GM18526 (cell line): ENCODE results near the gene GINS1.

Experiments used
- POLR2A ChIP-seq: IDR thresholded peaks from 3 replicates; pipeline ENCODE4 v1.6.1; 2011; ENCODE audit not compliant: insufficient read length; ENCODE audit errors: extremely low read depth

GINS1 gene

GRCh38 chr20:25378884-25379733, 28.4 kb upstream of the GINS1 start:
- no peak for TF ChIP-seq POLR2A

DNA sequence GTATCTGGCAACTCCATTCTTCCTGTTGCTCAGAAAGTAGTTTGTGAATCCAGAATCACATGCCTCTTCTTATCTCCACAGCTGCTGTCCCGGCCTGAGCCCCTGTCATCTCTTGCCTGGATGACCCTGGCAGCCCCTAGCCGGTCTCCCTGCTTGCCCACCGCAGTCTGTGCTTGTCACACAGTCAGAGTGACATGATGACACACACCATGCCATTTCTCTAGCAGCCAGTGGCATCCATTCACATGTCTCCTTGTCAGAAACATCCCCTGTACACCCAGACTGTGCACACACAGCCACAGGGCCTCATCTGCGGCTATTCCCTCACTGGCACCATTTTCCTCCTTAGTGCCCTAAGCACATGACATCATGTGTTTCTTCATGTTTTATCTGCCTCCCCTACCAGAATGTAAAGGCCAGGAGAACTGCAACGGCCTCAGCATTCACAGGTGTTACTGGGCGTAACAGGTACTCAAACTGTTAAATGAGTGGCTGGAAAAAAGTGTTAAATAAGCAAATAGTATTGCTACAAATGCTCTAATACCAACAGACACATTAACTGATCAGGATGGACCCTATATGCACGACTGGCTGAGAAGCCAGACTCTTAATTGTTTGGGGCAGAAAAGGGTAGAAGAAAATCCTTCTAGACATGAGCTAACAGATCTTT, 26.4 kb upstream of the GINS1 start:
- no peak for TF ChIP-seq POLR2A

GRCh38 chr20:25382704-25383370, 24.6 kb upstream of the GINS1 start:
- no peak for TF ChIP-seq POLR2A

GRCh38 chr20:25389401-25389857, 18.0 kb upstream of the GINS1 start:
- no peak for TF ChIP-seq POLR2A

GRCh38 chr20:25389858-25390537, 17.5 kb upstream of the GINS1 start:
- no peak for TF ChIP-seq POLR2A

GRCh38 chr20:25390538-25391528, 16.6 kb upstream of the GINS1 start, which contains the start of gene ABHD12:
Gene ABHD12, minus strand, starts transcription at chr20:25390835. Its CDS starts 132 bp downstream, at chr20:25390703.
- TF ChIP-seq POLR2A, result peak; percentile 91

GRCh38 chr20:25394276-25394675, 13.2 kb upstream of the GINS1 start:
- TF ChIP-seq POLR2A, result no peak

- no peak for TF ChIP-seq POLR2A
These were observed 12.5 kb upstream of the GINS1 start for GRCh38 chr20:25394996-25395395.

DNA sequence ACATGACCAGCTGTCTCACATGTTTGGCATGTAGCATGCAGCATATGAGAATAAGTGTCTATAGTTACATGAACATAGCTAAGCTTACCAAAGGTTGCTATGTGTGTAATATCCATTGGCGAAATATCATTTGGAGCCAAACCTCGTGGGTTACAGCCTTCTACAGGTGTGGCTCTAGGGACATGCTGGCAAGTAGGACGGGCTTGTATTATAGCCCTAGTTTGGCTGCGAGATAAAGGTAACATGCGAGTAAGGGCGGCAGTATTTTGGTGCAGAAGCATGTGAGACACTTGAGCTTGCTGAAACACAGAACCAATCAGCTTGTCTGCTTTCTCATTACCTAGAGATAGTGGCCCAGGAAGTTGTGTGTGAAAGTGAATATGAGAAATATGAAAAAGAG, 10.4 kb upstream of the GINS1 start:
- TF ChIP-seq POLR2A, result no peak

GRCh38 chr20:25397821-25398220, 9.7 kb upstream of the GINS1 start:
- no peak for TF ChIP-seq POLR2A

GRCh38 chr20:25398376-25399036, 9.0 kb upstream of the GINS1 start:
- no peak for TF ChIP-seq POLR2A

- TF ChIP-seq POLR2A, result no peak
These were observed 8.4 kb upstream of the GINS1 start for GRCh38 chr20:25399037-25399430.

- no peak for TF ChIP-seq POLR2A
These were observed 4.9 kb upstream of the GINS1 start for GRCh38 chr20:25402583-25402982.

DNA sequence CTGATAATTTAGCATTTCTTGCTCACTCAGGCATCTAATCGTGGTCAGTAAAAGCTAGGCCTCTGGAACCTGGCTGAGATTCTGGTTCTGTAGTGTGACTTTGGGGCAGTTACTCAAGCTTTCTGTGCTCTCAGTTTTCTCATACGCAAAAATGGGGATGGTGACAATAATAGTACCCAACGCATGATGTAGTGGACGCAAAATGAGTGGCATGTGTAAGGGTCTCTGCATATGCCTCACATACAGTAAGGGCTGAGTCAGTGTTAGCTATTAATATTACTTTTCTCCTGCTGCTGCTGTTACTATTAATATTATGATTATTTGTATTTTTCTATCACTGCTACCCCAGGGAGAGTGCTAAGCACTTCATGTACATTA, 686 bp downstream of the GINS1 start:
- TF ChIP-seq POLR2A, result no peak
